Endothelial cell (in vitro differentiated cells): Measurements from ENCODE around the gene SPAG17. TPM values are rescaled to one million over a fixed set of nuclear protein-coding genes. Genes with fewer than 3 reads are reported as not detected.

Experiments
- DNase-seq: peaks from one replicate; pipeline ENCODE4 v3.0.0; 2021; ENCODE audit warnings: low spot score
- H3K27ac Mint-ChIP-seq: one replicate; pipeline ENCODE4 v1.8.0; 2021; ENCODE audit warnings: mixed read lengths, inconsistent platforms; ENCODE audit not compliant: unreplicated experiment
- H3K27me3 Mint-ChIP-seq: one replicate; pipeline ENCODE4 v1.8.0; 2021; ENCODE audit warnings: mild to moderate bottlenecking, moderate library complexity, mixed read lengths, inconsistent platforms; ENCODE audit not compliant: unreplicated experiment
- H3K36me3 Mint-ChIP-seq: one replicate; pipeline ENCODE4 v1.8.0; 2021; ENCODE audit warnings: mild to moderate bottlenecking, low read depth, mixed read lengths, inconsistent platforms; ENCODE audit not compliant: unreplicated experiment
- H3K4me1 Mint-ChIP-seq: one replicate; pipeline ENCODE4 v1.8.0; 2021; ENCODE audit warnings: mild to moderate bottlenecking, mixed read lengths, inconsistent platforms; ENCODE audit not compliant: unreplicated experiment
- H3K4me3 Mint-ChIP-seq: one replicate; pipeline ENCODE4 v1.8.0; 2021; ENCODE audit warnings: mild to moderate bottlenecking, mixed read lengths, inconsistent platforms; ENCODE audit not compliant: unreplicated experiment
- H3K9me3 Mint-ChIP-seq: one replicate; pipeline ENCODE4 v1.8.0; 2021; ENCODE audit warnings: mixed read lengths, inconsistent platforms; ENCODE audit not compliant: unreplicated experiment
- total RNA-seq: library from RNA; stranded (reverse); fragmentation: NEBNext Ultra II Directional; extraction: Animal tissue kit (Norgen Biotek cat#: 25700); gene quantifications from one replicate; pipeline ENCODE4 v1.2.1, GENCODE V29; 2021; ENCODE audit not compliant: unreplicated experiment
- TF ChIP-seq, protein P1 (sequence below): fragments of 200-600 bp; sonication (generic); IDR thresholded peaks from one replicate; pipeline ENCODE4 v1.5.0; 2021; ENCODE audit warnings: antibody characterized with exemption; ENCODE audit not compliant: unreplicated experiment

SPAG17 gene
- total RNA-seq, 1 donor from 2014 or later: 9.5 TPM

DNA sequence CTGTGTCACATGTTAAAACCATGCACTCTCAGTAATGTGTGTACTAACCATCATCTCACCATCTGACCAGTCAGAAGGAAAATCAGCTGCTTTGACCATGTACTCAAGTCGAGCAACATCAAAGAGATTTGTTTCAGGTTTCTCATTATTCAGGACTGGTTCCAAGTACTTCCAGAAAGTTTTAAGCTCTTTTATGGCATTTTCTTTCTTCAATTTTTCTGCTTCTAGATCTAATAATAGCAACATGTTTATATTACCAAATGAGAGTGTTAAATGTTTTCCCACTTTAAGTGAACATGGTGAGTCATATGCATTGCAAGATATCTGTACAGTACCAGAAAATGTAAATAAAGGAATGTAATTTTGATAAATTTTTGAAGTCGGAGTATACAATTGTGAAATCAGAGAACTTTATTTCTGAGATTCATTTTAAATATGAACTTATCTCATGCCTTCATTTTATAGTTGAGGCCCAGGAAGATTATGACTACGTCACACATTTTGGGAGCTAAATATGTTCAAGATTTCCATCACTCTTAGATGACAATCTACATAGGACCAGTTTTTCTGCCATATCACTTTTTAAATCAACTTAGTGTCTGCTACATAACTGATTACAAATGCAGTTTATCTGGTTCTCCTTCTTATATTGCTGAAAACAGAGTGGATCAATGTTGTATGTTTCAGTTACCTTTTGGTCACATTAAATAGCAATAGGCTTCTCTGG, 87.2 kb downstream of the SPAG17 start:
- TF ChIP-seq, protein P1, sequence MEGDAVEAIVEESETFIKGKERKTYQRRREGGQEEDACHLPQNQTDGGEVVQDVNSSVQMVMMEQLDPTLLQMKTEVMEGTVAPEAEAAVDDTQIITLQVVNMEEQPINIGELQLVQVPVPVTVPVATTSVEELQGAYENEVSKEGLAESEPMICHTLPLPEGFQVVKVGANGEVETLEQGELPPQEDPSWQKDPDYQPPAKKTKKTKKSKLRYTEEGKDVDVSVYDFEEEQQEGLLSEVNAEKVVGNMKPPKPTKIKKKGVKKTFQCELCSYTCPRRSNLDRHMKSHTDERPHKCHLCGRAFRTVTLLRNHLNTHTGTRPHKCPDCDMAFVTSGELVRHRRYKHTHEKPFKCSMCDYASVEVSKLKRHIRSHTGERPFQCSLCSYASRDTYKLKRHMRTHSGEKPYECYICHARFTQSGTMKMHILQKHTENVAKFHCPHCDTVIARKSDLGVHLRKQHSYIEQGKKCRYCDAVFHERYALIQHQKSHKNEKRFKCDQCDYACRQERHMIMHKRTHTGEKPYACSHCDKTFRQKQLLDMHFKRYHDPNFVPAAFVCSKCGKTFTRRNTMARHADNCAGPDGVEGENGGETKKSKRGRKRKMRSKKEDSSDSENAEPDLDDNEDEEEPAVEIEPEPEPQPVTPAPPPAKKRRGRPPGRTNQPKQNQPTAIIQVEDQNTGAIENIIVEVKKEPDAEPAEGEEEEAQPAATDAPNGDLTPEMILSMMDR: no peak
- Mint-ChIP-seq H3K36me3 (no peaks in the 10 kb centered on the region), H3K4me1 (no peaks in the 10 kb centered on the region), H3K9me3 (no peaks in the 10 kb centered on the region), H3K27ac (no peak overlapping the region), H3K4me3 (no peak overlapping the region), H3K27me3 (no peaks in the 10 kb centered on the region)
- no peak for DNase-seq

DNA sequence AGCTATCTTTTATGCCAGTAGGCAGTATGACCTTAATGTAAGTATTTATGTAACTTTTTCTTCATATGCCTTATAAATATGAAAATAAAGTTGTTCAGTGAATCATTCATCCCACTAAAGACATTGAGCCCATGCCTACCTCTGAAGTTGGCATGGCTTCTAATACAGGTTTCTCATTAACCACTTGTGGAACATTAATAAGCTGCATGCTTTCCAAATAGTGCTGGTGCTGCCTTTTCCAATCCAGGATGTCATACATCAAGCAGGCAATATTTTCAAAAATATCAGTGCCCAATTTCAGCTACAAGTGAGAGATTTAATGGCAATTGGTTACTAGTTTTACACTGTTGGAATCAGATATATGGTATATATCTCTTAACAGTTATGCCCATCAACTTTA, 92.0 kb downstream of the SPAG17 start:
- H3K4me3 Mint-ChIP-seq: no peak overlapping the region
- DNase-seq: no peak
- TF ChIP-seq, protein P1: no peak
- H3K4me1 Mint-ChIP-seq: no peaks in the 10 kb centered on the region
- no peaks in the 10 kb centered on the region for H3K9me3 Mint-ChIP-seq
- no peak overlapping the region for H3K27ac Mint-ChIP-seq
- no peaks in the 10 kb centered on the region for H3K27me3 Mint-ChIP-seq
- no peaks in the 10 kb centered on the region for H3K36me3 Mint-ChIP-seq

DNA sequence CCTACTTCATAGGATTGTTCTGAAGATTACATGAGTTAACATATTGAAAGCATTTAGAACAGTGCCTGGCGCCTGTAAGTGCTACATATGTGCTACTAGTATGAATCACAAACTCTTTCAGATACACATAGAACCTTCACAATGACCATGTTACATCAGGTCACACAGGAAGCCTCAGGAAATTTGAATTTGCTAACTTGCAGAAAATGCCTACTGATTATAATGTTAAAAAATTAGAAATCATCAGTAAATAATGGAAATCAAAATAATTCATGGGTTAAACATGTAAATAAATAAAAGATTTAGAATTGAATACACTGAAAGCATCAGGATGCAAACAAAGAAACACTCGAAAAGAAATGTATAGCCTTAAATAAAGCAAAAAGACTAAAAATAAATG, 94.9 kb downstream of the SPAG17 start:
- no peak overlapping the region for H3K27ac Mint-ChIP-seq
- no peaks in the 10 kb centered on the region for H3K4me1 Mint-ChIP-seq
- no peak for DNase-seq
- TF ChIP-seq, protein P1: no peak
- H3K4me3 Mint-ChIP-seq: no peak overlapping the region
- H3K9me3 Mint-ChIP-seq: no peaks in the 10 kb centered on the region
- no peaks in the 10 kb centered on the region for H3K36me3 Mint-ChIP-seq
- H3K27me3 Mint-ChIP-seq: no peaks in the 10 kb centered on the region

DNA sequence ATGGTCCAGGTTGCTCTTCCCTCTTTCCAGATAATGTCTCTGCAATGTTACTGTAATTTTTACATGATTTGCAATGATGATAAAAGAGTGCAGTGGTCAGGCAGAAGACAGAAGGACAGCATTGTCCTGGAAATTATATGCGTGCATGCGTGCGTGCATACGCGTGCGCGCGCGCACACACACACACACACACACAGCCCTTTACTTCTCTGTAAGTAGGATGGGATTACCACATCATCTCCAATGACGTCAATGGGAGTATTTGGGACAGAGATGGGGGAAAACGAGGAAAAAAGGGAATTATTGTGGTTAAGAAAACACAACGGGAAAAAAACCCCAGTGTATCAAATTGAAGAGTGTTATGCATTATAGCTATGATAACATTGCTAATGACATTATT, 99.7 kb downstream of the SPAG17 start:
- Mint-ChIP-seq H3K9me3 (no peaks in the 10 kb centered on the region), H3K27me3 (no peaks in the 10 kb centered on the region)
- TF ChIP-seq, protein P1: no peak

DNA sequence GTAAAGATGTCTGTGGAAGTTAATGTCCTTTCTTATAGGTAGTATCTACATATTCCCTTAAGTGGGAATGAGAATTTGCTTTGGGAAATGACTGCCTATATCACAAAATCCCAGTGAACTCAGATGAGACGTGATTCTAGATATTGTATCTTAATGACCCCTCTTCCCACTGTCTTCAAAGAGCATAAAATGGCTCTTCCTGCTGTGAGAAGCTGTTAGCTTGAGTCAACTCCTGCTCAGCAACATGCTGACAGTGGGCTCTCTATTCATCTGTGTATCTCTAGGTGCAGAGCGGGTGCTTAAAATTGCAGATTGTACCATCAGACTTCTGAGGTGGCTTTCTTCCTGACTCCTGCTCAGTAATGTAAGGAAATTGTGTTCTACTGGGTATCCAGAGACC, 100.6 kb downstream of the SPAG17 start:
- Mint-ChIP-seq H3K27me3 (no peaks in the 10 kb centered on the region), H3K9me3 (no peaks in the 10 kb centered on the region), H3K4me1 (no peaks in the 10 kb centered on the region), H3K4me3 (no peak overlapping the region), H3K36me3 (no peaks in the 10 kb centered on the region), H3K27ac (no peak overlapping the region)
- TF ChIP-seq, protein P1: no peak
- DNase-seq: no peak

More for the DNA sequence above, 99.7 kb downstream of the SPAG17 start:
- Mint-ChIP-seq H3K27ac (no peak overlapping the region), H3K4me1 (no peaks in the 10 kb centered on the region), H3K36me3 (no peaks in the 10 kb centered on the region), H3K4me3 (no peak overlapping the region)
- DNase-seq: no peak
